ENCODE results near the gene TSPAN9. TPM values are rescaled to one million over a fixed set of nuclear protein-coding genes. Genes with fewer than 3 reads are reported as not detected.

The TSPAN9 gene
- total RNA-seq, 1 experiment from 2014 or later: 7.7 TPM

DNA sequence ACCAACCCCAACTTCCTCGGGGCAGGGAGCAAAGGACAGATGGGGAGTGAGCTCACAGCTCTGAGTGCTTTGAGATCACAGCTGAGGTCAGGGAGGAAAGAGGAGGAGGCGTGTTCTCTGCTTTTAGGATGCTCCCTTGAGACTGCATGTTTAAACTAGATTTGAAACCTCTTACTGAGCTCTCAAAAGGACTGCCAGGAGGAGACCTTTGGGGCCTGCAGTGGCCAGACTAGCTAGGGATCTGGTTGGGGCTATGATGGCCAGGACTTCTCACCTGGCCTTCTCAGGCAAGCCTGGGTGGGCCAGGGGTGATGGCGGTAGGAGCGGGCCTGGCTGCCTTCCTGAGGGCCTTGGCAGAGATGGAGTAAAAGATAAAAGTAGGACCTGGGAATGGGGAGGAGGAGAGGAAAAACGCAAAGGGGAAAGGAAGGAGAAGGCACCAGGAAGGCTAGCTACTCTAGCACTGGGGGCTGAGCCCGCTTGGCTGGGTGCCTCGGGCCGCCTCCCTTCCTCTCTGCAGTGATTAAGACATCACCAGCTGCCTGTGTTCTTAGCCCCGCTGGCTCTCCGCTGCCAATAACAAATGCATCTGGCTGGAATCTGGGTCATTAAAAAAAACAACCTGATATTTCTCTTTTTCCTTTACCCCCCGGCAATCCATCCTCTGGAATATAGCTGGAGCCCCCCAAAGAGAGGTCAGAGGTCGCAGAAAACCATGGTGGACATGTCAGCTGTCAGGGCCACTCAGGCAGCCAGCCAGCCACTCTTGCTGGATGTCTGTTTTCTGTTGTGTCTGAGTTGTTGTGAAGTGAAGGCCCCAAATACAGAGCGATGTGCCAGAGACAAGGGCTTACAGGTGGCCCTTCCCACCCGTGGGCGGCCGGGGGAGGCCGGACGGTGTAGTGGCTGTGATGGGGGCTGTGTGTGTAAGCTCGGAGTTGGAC lies 141.3 kb downstream of the TSPAN9 start:
- DNase-seq (ENCODE audit: low read depth, low spot score): no peak
- intact Hi-C loops (cut with micrococcal nuclease; ENCODE audit: unreplicated experiment): no loop called here
- POLR2A ChIA-PET: no interaction called here

GRCh38 chr12:3219233-3219632 lies 142.1 kb downstream of the TSPAN9 start:
- Histone ChIP-seq H3K9me3 (ENCODE audit: control insufficient read depth, insufficient read depth, low read depth, low read length) (no peaks in the 10 kb centered on the region), H3K4me3 (ENCODE audit: low read depth in 2 of 2, low read length in 2 of 2) (no peak overlapping the region), H3K27me3 (ENCODE audit: control insufficient read depth, insufficient read depth, low read length) (no peaks in the 10 kb centered on the region), H3K27ac (ENCODE audit: low read length) (no peak overlapping the region), H3K36me3 (ENCODE audit: control insufficient read depth, insufficient read depth, low read length) (no peaks in the 10 kb centered on the region), H3K4me1 (ENCODE audit: control insufficient read depth, insufficient read depth, low read length) (no peaks in the 10 kb centered on the region)
- BruUV-seq (replicated peaks): no TSS peak
- in situ Hi-C loops (cut with HindIII; ENCODE audit: low pct_unique_long_range_greater_than_20kb, low sequenced_read_pairs): no loop called here
- ChIA-PET CTCF (no interaction called here), POLR2A (no interaction called here)
- TF ChIP-seq TCF7L2 (IDR thresholded peaks at IDR 0.05; ENCODE audit: low read depth, low read length) (no peak), POLR2AphosphoS5 (IDR thresholded peaks at IDR 0.05; ENCODE audit: low read depth, low read length) (no peak), SIN3A (IDR thresholded peaks at IDR 0.05; ENCODE audit: borderline replicate concordance, insufficient read depth, low read depth, low read length) (no peak), REST (IDR thresholded peaks at IDR 0.05; ENCODE audit: insufficient read depth in 1 of 2, low read depth in 2 of 2, low read length in 1 of 2) (no peak)
- TF ChIP-seq, protein P1, sequence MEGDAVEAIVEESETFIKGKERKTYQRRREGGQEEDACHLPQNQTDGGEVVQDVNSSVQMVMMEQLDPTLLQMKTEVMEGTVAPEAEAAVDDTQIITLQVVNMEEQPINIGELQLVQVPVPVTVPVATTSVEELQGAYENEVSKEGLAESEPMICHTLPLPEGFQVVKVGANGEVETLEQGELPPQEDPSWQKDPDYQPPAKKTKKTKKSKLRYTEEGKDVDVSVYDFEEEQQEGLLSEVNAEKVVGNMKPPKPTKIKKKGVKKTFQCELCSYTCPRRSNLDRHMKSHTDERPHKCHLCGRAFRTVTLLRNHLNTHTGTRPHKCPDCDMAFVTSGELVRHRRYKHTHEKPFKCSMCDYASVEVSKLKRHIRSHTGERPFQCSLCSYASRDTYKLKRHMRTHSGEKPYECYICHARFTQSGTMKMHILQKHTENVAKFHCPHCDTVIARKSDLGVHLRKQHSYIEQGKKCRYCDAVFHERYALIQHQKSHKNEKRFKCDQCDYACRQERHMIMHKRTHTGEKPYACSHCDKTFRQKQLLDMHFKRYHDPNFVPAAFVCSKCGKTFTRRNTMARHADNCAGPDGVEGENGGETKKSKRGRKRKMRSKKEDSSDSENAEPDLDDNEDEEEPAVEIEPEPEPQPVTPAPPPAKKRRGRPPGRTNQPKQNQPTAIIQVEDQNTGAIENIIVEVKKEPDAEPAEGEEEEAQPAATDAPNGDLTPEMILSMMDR (IDR thresholded peaks at IDR 0.05): no peak
- ATAC-seq (no peak), DNase-seq (ENCODE audit: low read depth, low spot score) (no peak)
- intact Hi-C loops (cut with micrococcal nuclease; ENCODE audit: unreplicated experiment): no loop called here

More for the DNA sequence above, 141.3 kb downstream of the TSPAN9 start:
- ATAC-seq: no peak
- CTCF ChIA-PET: no interaction called here
- no peaks in the 10 kb centered on the region for H3K9me3 ChIP-seq (ENCODE audit: control insufficient read depth, insufficient read depth, low read depth, low read length)
- no peak overlapping the region for H3K4me3 ChIP-seq (ENCODE audit: low read depth in 2 of 2, low read length in 2 of 2)
- no peaks in the 10 kb centered on the region for H3K36me3 ChIP-seq (ENCODE audit: control insufficient read depth, insufficient read depth, low read length)
- TF ChIP-seq SIN3A (IDR thresholded peaks at IDR 0.05; ENCODE audit: borderline replicate concordance, insufficient read depth, low read depth, low read length): no peak
- TF ChIP-seq REST (IDR thresholded peaks at IDR 0.05; ENCODE audit: insufficient read depth in 1 of 2, low read depth in 2 of 2, low read length in 1 of 2): no peak
- no peak for TF ChIP-seq POLR2AphosphoS5 (IDR thresholded peaks at IDR 0.05; ENCODE audit: low read depth, low read length)
- H3K27me3 ChIP-seq (ENCODE audit: control insufficient read depth, insufficient read depth, low read length): no peaks in the 10 kb centered on the region
- H3K4me1 ChIP-seq (ENCODE audit: control insufficient read depth, insufficient read depth, low read length): no peaks in the 10 kb centered on the region
- no TSS peak for BruUV-seq (replicated peaks)
- H3K27ac ChIP-seq (ENCODE audit: low read length): no peak overlapping the region
- in situ Hi-C loops (cut with HindIII; ENCODE audit: low pct_unique_long_range_greater_than_20kb, low sequenced_read_pairs): no loop called here
